Effector memory CD4-positive, alpha-beta T cell (primary cell): ENCODE results near the gene LILRB3.
A peak's percentile ranks its signal among the peaks of the same experiment; 100 is the strongest.
"Not testable (repeated sequence)": the region's sequence is repeated elsewhere in the genome, so short reads cannot be mapped to it uniquely, and the experiment has no call there.

Experiments
- DNase-seq, 3 donors: peaks; one replicate each; pipeline ENCODE4 v3.0.0-alpha.2; 2020
- H3K27ac ChIP-seq: 2 replicates; pipeline ENCODE4 v1.7.0; 2013; ENCODE audit warnings: mild to moderate bottlenecking, low read length, moderate library complexity; ENCODE audit not compliant: insufficient read depth, poor library complexity, severe bottlenecking
- H3K27me3 ChIP-seq: replicated peaks from 2 replicates; pipeline ENCODE4 v1.7.0; 2013; ENCODE audit warnings: mild to moderate bottlenecking, low read length; ENCODE audit not compliant: insufficient read depth, control insufficient read depth, poor library complexity, severe bottlenecking
- H3K36me3 ChIP-seq: 2 replicates; pipeline ENCODE4 v1.7.0; 2013; ENCODE audit warnings: mild to moderate bottlenecking, low read length, moderate library complexity; ENCODE audit not compliant: control insufficient read depth, insufficient read depth
- H3K4me1 ChIP-seq: 2 replicates; pipeline ENCODE4 v1.7.0; 2013; ENCODE audit warnings: low read length, mild to moderate bottlenecking; ENCODE audit not compliant: control insufficient read depth, insufficient read depth, poor library complexity, severe bottlenecking
- H3K4me3 ChIP-seq: 2 replicates; pipeline ENCODE4 v1.7.0; 2013; ENCODE audit warnings: low read length, low read depth, mild to moderate bottlenecking; ENCODE audit not compliant: insufficient read depth, poor library complexity, severe bottlenecking
- H3K9me3 ChIP-seq: 2 replicates; pipeline ENCODE4 v1.7.0; 2013; ENCODE audit warnings: mild to moderate bottlenecking, low read length, moderate library complexity; ENCODE audit not compliant: control insufficient read depth

The LILRB3 gene

GRCh38 chr19:54204767-54205468 lies 17.9 kb downstream of the LILRB3 start:
- Histone ChIP-seq H3K4me3 (no peak overlapping the region), H3K27ac (no peak overlapping the region), H3K4me1 (peaks cover 53% of the 10 kb centered on the region)

DNA sequence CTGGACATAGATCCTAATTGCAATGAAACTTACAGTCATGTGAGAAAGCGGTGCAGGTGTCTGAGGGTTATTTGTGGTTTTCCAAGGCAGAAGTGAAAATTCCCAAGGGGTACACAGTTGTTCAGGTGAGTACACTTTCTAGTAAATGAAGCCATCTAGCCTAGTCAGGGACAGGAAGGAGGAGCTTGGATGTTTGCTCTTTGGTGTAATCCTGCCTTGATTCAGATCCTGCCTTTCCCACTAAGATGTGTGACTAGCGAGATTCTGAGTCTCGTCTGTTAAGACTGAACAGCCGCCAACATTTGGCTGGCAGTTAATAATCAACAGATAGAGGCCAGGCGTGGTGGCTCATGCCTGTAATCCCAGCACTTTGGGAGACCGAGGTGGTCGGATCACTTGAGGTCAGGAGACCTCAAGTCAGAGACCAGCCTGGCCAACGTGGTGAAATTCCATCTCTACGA lies 19.6 kb downstream of the LILRB3 start:
- no peak for DNase-seq
- H3K27me3 ChIP-seq: no peaks in the 10 kb centered on the region
- H3K27ac ChIP-seq: no peak overlapping the region
- peaks cover 44% of the 10 kb centered on the region for H3K4me1 ChIP-seq
- peaks cover 58% of the 10 kb centered on the region for H3K36me3 ChIP-seq
- H3K4me3 ChIP-seq: no peak overlapping the region
- no peaks in the 10 kb centered on the region for H3K9me3 ChIP-seq

More at GRCh38 chr19:54204767-54205468, 17.9 kb downstream of the LILRB3 start:
- no peaks in the 10 kb centered on the region for H3K9me3 ChIP-seq
- H3K36me3 ChIP-seq: peaks cover 58% of the 10 kb centered on the region
- no peak for DNase-seq
- no peaks in the 10 kb centered on the region for H3K27me3 ChIP-seq

GRCh38 chr19:54201980-54202379 lies 20.8 kb downstream of the LILRB3 start:
- Histone ChIP-seq H3K27ac (peak overlapping the region; percentile 94), H3K36me3 (peaks cover 48% of the 10 kb centered on the region), H3K27me3 (no peaks in the 10 kb centered on the region), H3K4me3 (peak overlapping the region; percentile 84), H3K9me3 (no peaks in the 10 kb centered on the region), H3K4me1 (peaks cover 32% of the 10 kb centered on the region)
- no peak for DNase-seq

DNA sequence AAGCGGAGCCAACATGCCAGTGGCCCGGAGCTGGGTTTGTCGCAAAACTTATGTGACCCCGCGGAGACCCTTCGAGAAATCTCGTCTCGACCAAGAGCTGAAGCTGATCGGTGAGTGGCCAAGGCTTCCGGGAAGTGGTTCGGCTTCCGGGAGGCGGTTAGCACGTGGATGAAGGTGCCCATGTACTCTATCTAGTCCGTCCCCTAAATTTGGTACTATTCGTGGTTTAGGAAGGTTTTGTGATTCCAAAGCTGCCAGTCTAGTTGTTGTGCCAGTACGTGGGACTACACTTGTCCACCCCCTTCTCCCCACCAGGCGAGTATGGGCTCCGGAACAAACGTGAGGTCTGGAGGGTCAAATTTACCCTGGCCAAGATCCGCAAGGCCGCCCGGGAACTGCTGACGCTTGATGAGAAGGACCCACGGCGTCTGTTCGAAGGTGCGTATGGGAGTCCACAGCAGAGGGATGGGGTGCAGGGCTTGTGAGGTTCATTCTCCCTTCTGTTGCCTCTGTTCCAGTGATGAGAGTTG lies 21.6 kb downstream of the LILRB3 start:
- H3K36me3 ChIP-seq: peaks cover 41% of the 10 kb centered on the region
- H3K4me1 ChIP-seq: peaks cover 26% of the 10 kb centered on the region
- H3K4me3 ChIP-seq: peak overlapping the region; percentile 84
- no peaks in the 10 kb centered on the region for H3K9me3 ChIP-seq
- no peak for DNase-seq
- no peaks in the 10 kb centered on the region for H3K27me3 ChIP-seq
- H3K27ac ChIP-seq: peak overlapping the region; percentile 94

DNA sequence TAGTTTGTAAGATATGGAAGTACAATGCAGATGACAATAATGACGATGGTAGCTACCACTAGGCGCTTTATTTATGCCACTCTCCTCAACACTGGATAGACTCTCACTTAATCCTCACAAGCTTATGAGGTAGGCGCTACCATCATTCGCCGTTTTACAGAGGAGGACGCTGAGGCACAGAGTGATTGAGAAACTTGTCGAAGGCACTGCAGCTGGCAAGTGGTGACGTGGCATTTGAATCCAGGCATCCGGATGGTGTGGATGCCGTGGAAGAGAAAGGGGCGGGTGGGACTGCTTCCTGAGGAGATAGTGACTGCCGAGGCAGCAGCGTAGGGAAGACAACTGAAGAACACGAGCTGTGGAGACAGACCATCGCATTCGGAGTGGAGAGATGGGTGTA lies 23.4 kb downstream of the LILRB3 start:
- H3K27ac ChIP-seq: no peak overlapping the region
- peaks cover 26% of the 10 kb centered on the region for H3K4me1 ChIP-seq
- no peak for DNase-seq
- H3K9me3 ChIP-seq: no peaks in the 10 kb centered on the region
- H3K36me3 ChIP-seq: peaks cover 30% of the 10 kb centered on the region
- no peak overlapping the region for H3K4me3 ChIP-seq
- no peaks in the 10 kb centered on the region for H3K27me3 ChIP-seq

DNA sequence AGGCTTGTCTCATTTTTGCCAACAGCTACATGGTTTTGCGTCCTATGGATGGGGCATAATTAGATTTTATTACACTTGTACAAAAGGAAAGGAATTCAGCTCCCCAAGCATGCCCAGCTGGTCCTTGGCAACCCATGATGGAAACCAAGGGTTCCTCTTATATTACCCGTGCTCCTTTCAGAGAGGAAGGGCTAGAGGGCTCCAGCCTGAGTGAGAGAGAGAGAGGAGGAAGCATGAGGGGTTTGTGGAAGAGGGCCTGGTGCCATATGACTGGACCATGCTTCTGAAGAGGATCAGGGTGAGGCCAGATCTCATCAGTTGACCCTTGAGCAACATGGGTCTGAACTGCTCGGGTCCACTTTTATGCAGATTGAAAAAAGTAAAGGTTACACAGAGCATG lies 25.7 kb downstream of the LILRB3 start:
- Histone ChIP-seq H3K27me3 (no peaks in the 10 kb centered on the region), H3K9me3 (no peaks in the 10 kb centered on the region), H3K4me1 (peaks cover 11% of the 10 kb centered on the region), H3K36me3 (peaks cover 21% of the 10 kb centered on the region), H3K27ac (no peak overlapping the region), H3K4me3 (no peak overlapping the region)
- DNase-seq: no peak

DNA sequence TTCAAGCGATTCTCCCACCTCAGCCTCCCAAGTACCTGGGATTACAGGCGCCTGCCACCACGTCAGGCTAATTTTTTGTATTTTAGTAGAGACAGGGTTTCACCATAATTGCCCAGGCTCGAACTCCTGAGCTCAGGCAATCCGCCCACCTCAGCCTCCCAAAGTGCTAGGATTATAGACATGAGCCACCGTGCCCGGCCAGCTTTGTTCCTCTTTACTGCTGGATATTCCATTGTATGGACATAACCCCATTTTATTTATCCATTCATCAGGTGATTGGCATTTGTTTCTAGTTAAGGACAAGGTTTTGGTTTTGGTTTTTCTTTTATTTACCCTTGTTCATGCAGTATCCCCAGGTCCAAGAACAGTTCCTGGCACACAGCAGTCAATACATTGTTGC lies 26.3 kb downstream of the LILRB3 start:
- H3K36me3 ChIP-seq: peaks cover 15% of the 10 kb centered on the region
- DNase-seq: no peak
- H3K4me3 ChIP-seq: no peak overlapping the region
- peaks cover 11% of the 10 kb centered on the region for H3K4me1 ChIP-seq
- H3K27me3 ChIP-seq: no peaks in the 10 kb centered on the region
- no peak overlapping the region for H3K27ac ChIP-seq
- no peaks in the 10 kb centered on the region for H3K9me3 ChIP-seq

- H3K27me3 ChIP-seq, DNase-seq, H3K9me3 ChIP-seq, H3K27ac ChIP-seq, H3K4me3 ChIP-seq: not testable (repeated sequence)
- H3K4me1 ChIP-seq: peaks cover 10% of the 10 kb centered on the region
- peaks cover 15% of the 10 kb centered on the region for H3K36me3 ChIP-seq
Measured at GRCh38 chr19:54194463-54194862, 28.3 kb downstream of the LILRB3 start.

DNA sequence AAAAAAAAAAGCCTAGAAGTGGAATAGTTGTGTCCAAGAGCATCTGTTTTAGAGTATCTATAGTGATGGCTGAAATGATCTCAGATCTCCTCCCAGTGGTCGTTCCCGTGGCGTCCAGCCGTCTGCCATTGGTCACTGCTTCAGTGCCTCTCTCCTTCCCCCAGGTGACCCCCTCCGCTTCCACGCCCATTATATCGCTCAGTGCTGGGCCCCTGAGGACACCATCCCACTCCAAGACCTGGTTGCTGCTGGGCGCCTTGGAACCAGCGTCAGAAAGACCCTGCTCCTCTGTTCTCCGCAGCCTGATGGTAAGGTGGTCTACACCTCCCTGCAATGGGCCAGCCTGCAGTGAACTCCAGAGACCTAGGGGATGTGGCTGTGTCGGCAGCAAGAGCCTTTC lies 29.8 kb downstream of the LILRB3 start:
- H3K27me3 ChIP-seq: no peaks in the 10 kb centered on the region
- DNase-seq: no peak
- no peak overlapping the region for H3K27ac ChIP-seq
- peaks cover 21% of the 10 kb centered on the region for H3K4me1 ChIP-seq
- H3K9me3 ChIP-seq: no peaks in the 10 kb centered on the region
- no peak overlapping the region for H3K4me3 ChIP-seq
- H3K36me3 ChIP-seq: peaks cover 15% of the 10 kb centered on the region

DNA sequence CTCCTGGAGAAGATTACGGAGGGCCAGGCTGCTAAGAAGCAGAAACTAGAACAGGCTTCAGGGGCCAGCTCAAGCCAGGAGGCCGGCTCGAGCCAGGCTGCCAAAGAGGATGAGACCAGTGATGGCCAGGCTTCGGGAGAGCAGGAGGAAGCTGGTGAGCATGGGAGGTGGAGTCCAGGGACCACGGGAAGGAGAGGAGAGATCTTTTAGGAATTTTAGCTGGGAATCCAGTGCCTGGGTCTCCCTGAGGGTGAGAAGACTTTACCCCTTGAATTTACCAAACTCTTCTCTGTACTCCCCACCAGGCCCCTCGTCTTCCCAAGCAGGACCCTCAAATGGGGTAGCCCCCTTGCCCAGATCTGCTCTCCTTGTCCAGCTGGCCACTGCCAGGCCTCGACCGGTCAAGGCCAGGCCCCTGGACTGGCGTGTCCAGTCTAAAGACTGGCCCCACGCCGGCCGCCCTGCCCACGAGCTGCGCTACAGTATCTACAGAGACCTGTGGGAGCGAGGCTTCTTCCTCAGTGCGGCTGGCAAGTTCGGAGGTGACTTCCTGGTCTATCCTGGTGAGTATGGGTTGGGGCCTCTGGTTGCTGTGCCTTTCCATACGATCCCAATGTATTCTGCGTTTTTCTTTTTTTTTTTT lies 30.9 kb downstream of the LILRB3 start:
- peak overlapping the region; percentile 96 for H3K27ac ChIP-seq
- H3K4me1 ChIP-seq: peaks cover 22% of the 10 kb centered on the region
- no peaks in the 10 kb centered on the region for H3K9me3 ChIP-seq
- peaks cover 15% of the 10 kb centered on the region for H3K36me3 ChIP-seq
- no peak for DNase-seq
- peak overlapping the region; percentile 85 for H3K4me3 ChIP-seq
- no peaks in the 10 kb centered on the region for H3K27me3 ChIP-seq
